ENCODE data around the gene GDI2.
"Not testable (repeated sequence)": the region's sequence is repeated elsewhere in the genome, so short reads cannot be mapped to it uniquely, and the experiment has no call there.

The GDI2 gene

GRCh38 chr10:5827841-5828240 is 14.6 kb upstream of the GDI2 start:
- DNase-seq (ENCODE audit: low read depth in 2 of 2), result no peak

GRCh38 chr10:5826511-5826910 is 13.3 kb upstream of the GDI2 start:
- DNase-seq (ENCODE audit: low read depth in 2 of 2), result not testable (repeated sequence)

- DNase-seq (ENCODE audit: low read depth in 2 of 2), result no peak
Observed at GRCh38 chr10:5818894-5819293, 5.7 kb upstream of the GDI2 start.

GRCh38 chr10:5818048-5818331 is 4.8 kb upstream of the GDI2 start:
- DNase-seq (ENCODE audit: low read depth in 2 of 2), result no peak

- no peak for DNase-seq (ENCODE audit: low read depth in 2 of 2)
Observed at GRCh38 chr10:5817322-5818047, 4.3 kb upstream of the GDI2 start.

- no peak for DNase-seq (ENCODE audit: low read depth in 2 of 2)
Observed at GRCh38 chr10:5816170-5816569, 2.9 kb upstream of the GDI2 start.

- DNase-seq (ENCODE audit: low read depth in 2 of 2), result no peak
Observed at GRCh38 chr10:5814110-5815107, 1.2 kb upstream of the GDI2 start.

GRCh38 chr10:5813091-5813340 is 218 bp downstream of the GDI2 start:
- DNase-seq (ENCODE audit: low read depth in 2 of 2), result no peak

- DNase-seq (ENCODE audit: low read depth in 2 of 2), result peak in 1 of 2 donors; percentile 8
Observed at GRCh38 chr10:5812283-5813090, 747 bp downstream of the GDI2 start.

GRCh38 chr10:5811387-5811821 is 1.8 kb downstream of the GDI2 start:
- DNase-seq (ENCODE audit: low read depth in 2 of 2), result no peak

GRCh38 chr10:5810225-5810624 is 3.0 kb downstream of the GDI2 start:
- DNase-seq (ENCODE audit: low read depth in 2 of 2), result no peak

GRCh38 chr10:5809527-5810154 is 3.6 kb downstream of the GDI2 start:
- DNase-seq (ENCODE audit: low read depth in 2 of 2), result no peak

GRCh38 chr10:5808783-5809392 is 4.3 kb downstream of the GDI2 start:
- DNase-seq (ENCODE audit: low read depth in 2 of 2), result not testable (repeated sequence)

- no peak for DNase-seq (ENCODE audit: low read depth in 2 of 2)
Observed at GRCh38 chr10:5806745-5807144, 6.5 kb downstream of the GDI2 start.

- DNase-seq (ENCODE audit: low read depth in 2 of 2), result no peak
Observed at GRCh38 chr10:5805711-5806110, 7.5 kb downstream of the GDI2 start.

- no peak for DNase-seq (ENCODE audit: low read depth in 2 of 2)
Observed at GRCh38 chr10:5805260-5805659, 8.0 kb downstream of the GDI2 start.

GRCh38 chr10:5804386-5804785 is 8.8 kb downstream of the GDI2 start:
- DNase-seq (ENCODE audit: low read depth in 2 of 2), result no peak

- DNase-seq (ENCODE audit: low read depth in 2 of 2), result no peak
Observed at GRCh38 chr10:5800782-5801181, 12.5 kb downstream of the GDI2 start.

- no peak for DNase-seq (ENCODE audit: low read depth in 2 of 2)
Observed at GRCh38 chr10:5794236-5794635, 19.0 kb downstream of the GDI2 start.

- no peak for DNase-seq (ENCODE audit: low read depth in 2 of 2)
Observed at GRCh38 chr10:5789626-5790025, 23.6 kb downstream of the GDI2 start.

GRCh38 chr10:5788969-5789368 is 24.3 kb downstream of the GDI2 start:
- DNase-seq (ENCODE audit: low read depth in 2 of 2), result no peak

GRCh38 chr10:5783300-5783699 is 29.9 kb downstream of the GDI2 start:
- no peak for DNase-seq (ENCODE audit: low read depth in 2 of 2)

Data from stimulated activated CD4-positive, alpha-beta T cell treated with anti-CD3 and anti-CD28 coated beads, Interleukin-15, amount 100 ng/mL, for 48 hours (primary cell).